NK-92 (cell line): ENCODE measurements around the gene PKDREJ.

Experiments
- DNase-seq: peaks from one replicate; lab custom pipeline; 2025; ENCODE audit not compliant: unreplicated experiment; lab: John Stamatoyannopoulos, UW

The PKDREJ gene

GRCh38 chr22:46240073-46240472, 23.1 kb downstream of the PKDREJ start:
- no peak for DNase-seq

- no peak for DNase-seq
Measured at GRCh38 chr22:46239261-46240048, 23.7 kb downstream of the PKDREJ start.

- DNase-seq = no peak
Measured at GRCh38 chr22:46238541-46238940, 24.6 kb downstream of the PKDREJ start.

- no peak for DNase-seq
Measured at GRCh38 chr22:46237453-46238124, 25.6 kb downstream of the PKDREJ start.

- no peak for DNase-seq
Measured at GRCh38 chr22:46234969-46235368, 28.2 kb downstream of the PKDREJ start.

GRCh38 chr22:46233231-46233630, 29.9 kb downstream of the PKDREJ start:
- no peak for DNase-seq

GRCh38 chr22:46230262-46230901, 32.8 kb downstream of the PKDREJ start:
- DNase-seq = no peak

GRCh38 chr22:46229701-46230100, 33.4 kb downstream of the PKDREJ start:
- no peak for DNase-seq

- no peak for DNase-seq
Measured at GRCh38 chr22:46226577-46226976, 36.6 kb downstream of the PKDREJ start.

GRCh38 chr22:46225631-46226030, 37.5 kb downstream of the PKDREJ start:
- DNase-seq = no peak

- DNase-seq = no peak
Measured at GRCh38 chr22:46224898-46225290, 38.2 kb downstream of the PKDREJ start.

GRCh38 chr22:46224044-46224897, 38.9 kb downstream of the PKDREJ start:
- DNase-seq = no peak

GRCh38 chr22:46220921-46221320, 42.2 kb downstream of the PKDREJ start:
- no peak for DNase-seq

GRCh38 chr22:46219636-46220035, 43.5 kb downstream of the PKDREJ start:
- no peak for DNase-seq

GRCh38 chr22:46214616-46215015, 48.5 kb downstream of the PKDREJ start:
- no peak for DNase-seq

- no peak for DNase-seq
Measured at GRCh38 chr22:46214149-46214548, 49.0 kb downstream of the PKDREJ start.

GRCh38 chr22:46213052-46213451, 50.1 kb downstream of the PKDREJ start:
- no peak for DNase-seq

GRCh38 chr22:46212195-46212594, 50.9 kb downstream of the PKDREJ start:
- DNase-seq = no peak

- no peak for DNase-seq
Measured at GRCh38 chr22:46209262-46209661, 53.9 kb downstream of the PKDREJ start.
